ENCODE data around the gene SETBP1.

SETBP1 gene

GRCh38 chr18:45085916-45086624 lies 405.4 kb downstream of the SETBP1 start:
- Histone ChIP-seq H3K27ac (ENCODE audit: low read depth, low read length, severe bottlenecking) (no peak overlapping the region), H3K4me3 (ENCODE audit: extremely low read depth, insufficient read depth, low read length, poor library complexity, severe bottlenecking) (no peak overlapping the region), H3K4me1 (ENCODE audit: control insufficient read depth, insufficient read depth, low read length, poor library complexity, severe bottlenecking) (no peaks in the 10 kb centered on the region), H3K9me3 (ENCODE audit: control insufficient read depth, low read length) (no peaks in the 10 kb centered on the region), H3K36me3 (ENCODE audit: control insufficient read depth, insufficient read depth, low read length) (no peaks in the 10 kb centered on the region)
- WGBS, 2 experiments (ENCODE audit: insufficient coverage in 2 of 2) = 73 to 76% methylated on average over 3 of the region's 5 CpGs

- Histone ChIP-seq H3K4me3 (ENCODE audit: extremely low read depth, insufficient read depth, low read length, poor library complexity, severe bottlenecking) (no peak overlapping the region), H3K4me1 (ENCODE audit: control insufficient read depth, insufficient read depth, low read length, poor library complexity, severe bottlenecking) (no peaks in the 10 kb centered on the region), H3K36me3 (ENCODE audit: control insufficient read depth, insufficient read depth, low read length) (no peaks in the 10 kb centered on the region), H3K27ac (ENCODE audit: low read depth, low read length, severe bottlenecking) (no peak overlapping the region), H3K9me3 (ENCODE audit: control insufficient read depth, low read length) (no peaks in the 10 kb centered on the region)
- WGBS, 2 experiments (ENCODE audit: insufficient coverage in 2 of 2) = no CpG with 5 or more reads among the region's 3 CpGs
Observed at GRCh38 chr18:45086777-45087176, 406.1 kb downstream of the SETBP1 start.

GRCh38 chr18:45090526-45091140 lies 409.9 kb downstream of the SETBP1 start:
- no peaks in the 10 kb centered on the region for H3K9me3 ChIP-seq (ENCODE audit: control insufficient read depth, low read length)
- H3K4me3 ChIP-seq (ENCODE audit: extremely low read depth, insufficient read depth, low read length, poor library complexity, severe bottlenecking) = no peak overlapping the region
- WGBS, 2 experiments (ENCODE audit: insufficient coverage in 2 of 2) = 87 to 98% methylated on average over 4 to 6 of the region's 7 CpGs
- H3K4me1 ChIP-seq (ENCODE audit: control insufficient read depth, insufficient read depth, low read length, poor library complexity, severe bottlenecking) = no peaks in the 10 kb centered on the region
- no peak overlapping the region for H3K27ac ChIP-seq (ENCODE audit: low read depth, low read length, severe bottlenecking)
- H3K36me3 ChIP-seq (ENCODE audit: control insufficient read depth, insufficient read depth, low read length) = no peaks in the 10 kb centered on the region

- Histone ChIP-seq H3K9me3 (ENCODE audit: control insufficient read depth, low read length) (no peaks in the 10 kb centered on the region), H3K27ac (ENCODE audit: low read depth, low read length, severe bottlenecking) (no peak overlapping the region)
- 89 to 100% methylated on average over 1 to 2 of the region's 4 CpGs for WGBS, 2 experiments (ENCODE audit: insufficient coverage in 2 of 2)
Observed at GRCh38 chr18:45100321-45101105, 419.8 kb downstream of the SETBP1 start.

DNA sequence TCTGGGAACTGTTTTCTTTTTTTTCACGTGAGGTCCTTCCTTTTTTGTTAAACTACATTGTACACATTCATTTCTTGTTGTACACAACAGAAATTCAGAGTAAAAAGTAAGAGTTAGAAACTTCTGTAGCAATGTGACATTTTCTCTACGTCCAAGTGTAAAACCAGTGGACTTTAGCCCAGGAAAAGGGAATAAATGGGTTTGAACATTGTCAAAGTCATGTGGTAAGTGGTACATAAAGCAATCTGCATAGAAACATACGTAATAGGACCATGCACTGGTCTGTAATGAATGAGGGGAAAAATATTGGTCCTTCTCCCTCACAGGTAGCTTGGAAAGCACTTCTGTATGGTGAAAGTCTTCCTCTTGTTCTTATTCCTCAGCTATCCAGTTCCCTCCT lies 421.4 kb downstream of the SETBP1 start:
- Histone ChIP-seq H3K36me3 (ENCODE audit: control insufficient read depth, insufficient read depth, low read length) (no peaks in the 10 kb centered on the region), H3K4me1 (ENCODE audit: control insufficient read depth, insufficient read depth, low read length, poor library complexity, severe bottlenecking) (no peaks in the 10 kb centered on the region), H3K4me3 (ENCODE audit: extremely low read depth, insufficient read depth, low read length, poor library complexity, severe bottlenecking) (no peak overlapping the region), H3K9me3 (ENCODE audit: control insufficient read depth, low read length) (no peaks in the 10 kb centered on the region), H3K27ac (ENCODE audit: low read depth, low read length, severe bottlenecking) (no peak overlapping the region)
- WGBS, 2 experiments (ENCODE audit: insufficient coverage in 2 of 2) = 89 to 100% methylated on average over 1 to 2 of the region's 3 CpGs

More at GRCh38 chr18:45100321-45101105, 419.8 kb downstream of the SETBP1 start:
- Histone ChIP-seq H3K4me1 (ENCODE audit: control insufficient read depth, insufficient read depth, low read length, poor library complexity, severe bottlenecking) (no peaks in the 10 kb centered on the region), H3K36me3 (ENCODE audit: control insufficient read depth, insufficient read depth, low read length) (no peaks in the 10 kb centered on the region), H3K4me3 (ENCODE audit: extremely low read depth, insufficient read depth, low read length, poor library complexity, severe bottlenecking) (no peak overlapping the region)

DNA sequence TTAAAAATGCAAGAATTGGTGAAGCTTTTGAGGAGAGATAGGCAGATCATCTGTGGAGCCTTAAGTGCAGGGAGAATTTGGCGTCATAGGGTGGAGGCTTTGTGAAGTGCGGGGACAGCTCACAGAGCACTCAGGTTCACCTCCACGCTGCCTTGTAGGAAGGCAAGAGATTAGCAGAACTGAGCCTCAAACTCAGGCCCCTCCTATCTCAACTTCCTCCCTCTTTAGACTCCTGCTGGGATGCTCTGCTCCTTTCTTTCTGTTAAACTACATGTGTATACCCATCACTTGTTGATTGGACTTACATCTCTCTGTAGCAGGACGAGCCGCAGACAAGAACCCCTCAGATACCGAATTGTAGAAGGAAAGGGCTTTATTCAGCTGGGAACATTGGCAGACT lies 422.2 kb downstream of the SETBP1 start:
- no peaks in the 10 kb centered on the region for H3K9me3 ChIP-seq (ENCODE audit: control insufficient read depth, low read length)
- no peak overlapping the region for H3K4me3 ChIP-seq (ENCODE audit: extremely low read depth, insufficient read depth, low read length, poor library complexity, severe bottlenecking)
- H3K36me3 ChIP-seq (ENCODE audit: control insufficient read depth, insufficient read depth, low read length) = no peaks in the 10 kb centered on the region
- H3K4me1 ChIP-seq (ENCODE audit: control insufficient read depth, insufficient read depth, low read length, poor library complexity, severe bottlenecking) = no peaks in the 10 kb centered on the region
- 70 to 88% methylated on average over 3 to 6 of the region's 6 CpGs for WGBS, 2 experiments (ENCODE audit: insufficient coverage in 2 of 2)
- H3K27ac ChIP-seq (ENCODE audit: low read depth, low read length, severe bottlenecking) = no peak overlapping the region

DNA sequence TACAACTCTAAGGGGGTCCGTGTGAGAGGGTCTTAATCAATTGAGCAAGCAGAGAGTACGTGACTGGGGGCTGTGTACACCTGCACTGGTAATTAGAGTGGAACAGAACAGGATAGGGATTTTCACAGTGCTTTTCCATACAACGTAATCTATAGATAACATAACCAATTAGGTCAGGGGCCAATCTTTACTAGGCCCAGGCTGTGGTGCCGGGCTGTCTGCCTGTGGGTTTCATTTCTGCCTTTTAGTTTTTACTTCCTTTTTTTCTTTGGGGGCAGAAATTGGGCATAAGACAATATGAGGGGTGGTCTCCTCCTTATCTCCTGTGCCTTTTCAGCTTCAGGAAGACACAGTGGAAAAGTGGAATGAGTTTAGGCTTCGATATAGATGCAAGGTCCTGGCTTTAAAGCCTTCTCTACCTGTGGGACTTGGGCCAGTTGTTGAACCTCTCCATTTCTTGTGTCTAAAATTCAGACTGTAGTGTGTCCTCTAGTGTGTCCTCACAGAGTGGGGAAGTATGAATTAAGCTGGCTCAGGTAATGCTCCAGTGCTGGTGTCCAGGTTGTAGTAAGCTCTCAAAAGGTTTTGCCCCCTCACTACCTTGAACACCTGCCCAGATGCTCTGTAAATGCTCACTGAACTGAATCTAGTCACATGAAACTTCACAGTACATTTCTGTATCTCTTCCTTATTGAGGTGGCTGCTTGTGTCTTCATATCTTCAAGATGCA lies 422.8 kb downstream of the SETBP1 start:
- Histone ChIP-seq H3K27ac (ENCODE audit: low read depth, low read length, severe bottlenecking) (no peak overlapping the region), H3K9me3 (ENCODE audit: control insufficient read depth, low read length) (no peaks in the 10 kb centered on the region), H3K4me1 (ENCODE audit: control insufficient read depth, insufficient read depth, low read length, poor library complexity, severe bottlenecking) (no peaks in the 10 kb centered on the region), H3K36me3 (ENCODE audit: control insufficient read depth, insufficient read depth, low read length) (no peaks in the 10 kb centered on the region), H3K4me3 (ENCODE audit: extremely low read depth, insufficient read depth, low read length, poor library complexity, severe bottlenecking) (no peak overlapping the region)
- WGBS, 2 experiments (ENCODE audit: insufficient coverage in 2 of 2) = 85 to 88% methylated on average over 2 to 4 of the region's 5 CpGs

DNA sequence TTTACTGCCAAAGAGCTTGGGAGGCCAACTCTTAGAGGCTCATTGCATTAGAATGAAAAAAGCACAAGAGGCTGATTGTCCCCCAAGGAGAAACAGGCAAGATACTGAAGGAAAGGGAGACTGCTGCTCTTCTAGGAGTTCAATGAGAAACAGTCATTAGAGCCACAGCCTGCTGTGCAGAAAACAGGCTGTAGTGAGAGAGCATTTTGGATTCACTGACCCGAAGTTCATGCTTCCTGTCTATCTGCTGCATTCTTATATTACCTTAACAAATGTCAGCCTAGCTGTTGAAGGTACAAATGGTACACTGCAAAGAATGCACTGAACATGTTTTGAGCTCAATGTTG lies 423.3 kb downstream of the SETBP1 start:
- Histone ChIP-seq H3K27ac (ENCODE audit: low read depth, low read length, severe bottlenecking) (no peak overlapping the region), H3K9me3 (ENCODE audit: control insufficient read depth, low read length) (no peaks in the 10 kb centered on the region), H3K36me3 (ENCODE audit: control insufficient read depth, insufficient read depth, low read length) (no peaks in the 10 kb centered on the region), H3K4me1 (ENCODE audit: control insufficient read depth, insufficient read depth, low read length, poor library complexity, severe bottlenecking) (no peaks in the 10 kb centered on the region), H3K4me3 (ENCODE audit: extremely low read depth, insufficient read depth, low read length, poor library complexity, severe bottlenecking) (no peak overlapping the region)
- 100% methylated on average over 1 of the region's 1 CpG; no CpG with 5 or more reads in 1 of the 2 experiments for WGBS, 2 experiments (ENCODE audit: insufficient coverage in 2 of 2)

GRCh38 chr18:45106331-45106774 lies 425.7 kb downstream of the SETBP1 start:
- H3K4me1 ChIP-seq (ENCODE audit: control insufficient read depth, insufficient read depth, low read length, poor library complexity, severe bottlenecking) = no peaks in the 10 kb centered on the region
- no peaks in the 10 kb centered on the region for H3K9me3 ChIP-seq (ENCODE audit: control insufficient read depth, low read length)
- H3K36me3 ChIP-seq (ENCODE audit: control insufficient read depth, insufficient read depth, low read length) = no peaks in the 10 kb centered on the region
- no peak overlapping the region for H3K27ac ChIP-seq (ENCODE audit: low read depth, low read length, severe bottlenecking)
- WGBS, 2 experiments (ENCODE audit: insufficient coverage in 2 of 2) = 95 to 100% methylated on average over 1 to 2 of the region's 2 CpGs
- H3K4me3 ChIP-seq (ENCODE audit: extremely low read depth, insufficient read depth, low read length, poor library complexity, severe bottlenecking) = no peak overlapping the region

GRCh38 chr18:45107425-45107824 lies 426.7 kb downstream of the SETBP1 start:
- Histone ChIP-seq H3K36me3 (ENCODE audit: control insufficient read depth, insufficient read depth, low read length) (no peaks in the 10 kb centered on the region), H3K27ac (ENCODE audit: low read depth, low read length, severe bottlenecking) (no peak overlapping the region), H3K4me1 (ENCODE audit: control insufficient read depth, insufficient read depth, low read length, poor library complexity, severe bottlenecking) (no peaks in the 10 kb centered on the region), H3K4me3 (ENCODE audit: extremely low read depth, insufficient read depth, low read length, poor library complexity, severe bottlenecking) (no peak overlapping the region), H3K9me3 (ENCODE audit: control insufficient read depth, low read length) (no peaks in the 10 kb centered on the region)
- 93 to 100% methylated on average over 1 of the region's 1 CpG for WGBS, 2 experiments (ENCODE audit: insufficient coverage in 2 of 2)

Data from mesodermal cell (in vitro differentiated cells).